Liver (tissue), 3 donors: ENCODE measurements around the gene MDC1.
"Not testable (repeated sequence)": the region's sequence is repeated elsewhere in the genome, so short reads cannot be mapped to it uniquely, and the experiment has no call there.

Source experiments
- ATF3 ChIP-seq: IDR thresholded peaks from 2 replicates; pipeline ENCODE4 v1.6.1; 2016; ENCODE audit warnings: antibody characterized with exemption
- TAF1 ChIP-seq: conservative IDR thresholded peaks from 2 replicates; pipeline ENCODE4 v1.6.1; 2016; ENCODE audit warnings: antibody characterized with exemption, mild to moderate bottlenecking
- TF ChIP-seq, protein P1 (sequence below): fragments of 150-350 bp; IDR thresholded peaks from 2 replicates; pipeline ENCODE4 v1.5.1; 2017; ENCODE audit warnings: improper control_type of control experiment, low read depth, low read length; ENCODE audit not compliant: missing input control
- donor health status: healthy.
- donor health status: healthy.

DNA sequence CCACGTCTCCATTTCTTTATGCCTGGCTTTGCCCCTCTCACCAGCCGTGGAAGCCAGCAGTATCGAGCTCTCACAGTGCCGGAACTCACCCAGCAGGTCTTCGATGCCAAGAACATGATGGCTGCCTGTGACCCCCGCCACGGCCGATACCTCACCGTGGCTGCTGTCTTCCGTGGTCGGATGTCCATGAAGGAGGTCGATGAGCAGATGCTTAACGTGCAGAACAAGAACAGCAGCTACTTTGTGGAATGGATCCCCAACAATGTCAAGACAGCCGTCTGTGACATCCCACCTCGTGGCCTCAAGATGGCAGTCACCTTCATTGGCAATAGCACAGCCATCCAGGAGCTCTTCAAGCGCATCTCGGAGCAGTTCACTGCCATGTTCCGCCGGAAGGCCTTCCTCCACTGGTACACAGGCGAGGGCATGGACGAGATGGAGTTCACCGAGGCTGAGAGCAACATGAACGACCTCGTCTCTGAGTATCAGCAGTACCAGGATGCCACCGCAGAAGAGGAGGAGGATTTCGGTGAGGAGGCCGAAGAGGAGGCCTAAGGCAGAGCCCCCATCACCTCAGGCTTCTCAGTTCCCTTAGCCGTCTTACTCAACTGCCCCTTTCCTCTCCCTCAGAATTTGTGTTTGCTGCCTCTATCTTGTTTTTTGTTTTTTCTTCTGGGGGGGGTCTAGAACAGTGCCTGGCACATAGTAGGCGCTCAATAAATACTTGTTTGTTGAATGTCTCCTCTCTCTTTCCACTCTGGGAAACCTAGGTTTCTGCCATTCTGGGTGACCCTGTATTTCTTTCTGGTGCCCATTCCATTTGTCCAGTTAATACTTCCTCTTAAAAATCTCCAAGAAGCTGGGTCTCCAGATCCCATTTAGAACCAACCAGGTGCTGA, 7.0 kb upstream of the MDC1 start:
- not testable (repeated sequence) for TF ChIP-seq ATF3, TAF1
- TF ChIP-seq, protein P1, sequence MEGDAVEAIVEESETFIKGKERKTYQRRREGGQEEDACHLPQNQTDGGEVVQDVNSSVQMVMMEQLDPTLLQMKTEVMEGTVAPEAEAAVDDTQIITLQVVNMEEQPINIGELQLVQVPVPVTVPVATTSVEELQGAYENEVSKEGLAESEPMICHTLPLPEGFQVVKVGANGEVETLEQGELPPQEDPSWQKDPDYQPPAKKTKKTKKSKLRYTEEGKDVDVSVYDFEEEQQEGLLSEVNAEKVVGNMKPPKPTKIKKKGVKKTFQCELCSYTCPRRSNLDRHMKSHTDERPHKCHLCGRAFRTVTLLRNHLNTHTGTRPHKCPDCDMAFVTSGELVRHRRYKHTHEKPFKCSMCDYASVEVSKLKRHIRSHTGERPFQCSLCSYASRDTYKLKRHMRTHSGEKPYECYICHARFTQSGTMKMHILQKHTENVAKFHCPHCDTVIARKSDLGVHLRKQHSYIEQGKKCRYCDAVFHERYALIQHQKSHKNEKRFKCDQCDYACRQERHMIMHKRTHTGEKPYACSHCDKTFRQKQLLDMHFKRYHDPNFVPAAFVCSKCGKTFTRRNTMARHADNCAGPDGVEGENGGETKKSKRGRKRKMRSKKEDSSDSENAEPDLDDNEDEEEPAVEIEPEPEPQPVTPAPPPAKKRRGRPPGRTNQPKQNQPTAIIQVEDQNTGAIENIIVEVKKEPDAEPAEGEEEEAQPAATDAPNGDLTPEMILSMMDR: not testable (repeated sequence)
